Tongue (tissue), 2 donors: ENCODE results near the gene RTTN. TPM values are rescaled to one million over a fixed set of nuclear protein-coding genes. Genes with fewer than 3 reads are reported as not detected.
"Not testable (repeated sequence)": the region's sequence is repeated elsewhere in the genome, so short reads cannot be mapped to it uniquely, and the experiment has no call there.

Experiments used
- DNase-seq: peaks from one replicate; pipeline ENCODE4 v3.0.0-alpha.2; 2015
- total RNA-seq: library from RNA; depleted of rRNA; stranded (reverse); fragments of >200 nt; gene quantifications from one replicate; pipeline ENCODE4 v1.2.3, GENCODE V29; 2014

Gene RTTN
- total RNA-seq, 1 donor from 2014 or later: 32.6 TPM

DNA sequence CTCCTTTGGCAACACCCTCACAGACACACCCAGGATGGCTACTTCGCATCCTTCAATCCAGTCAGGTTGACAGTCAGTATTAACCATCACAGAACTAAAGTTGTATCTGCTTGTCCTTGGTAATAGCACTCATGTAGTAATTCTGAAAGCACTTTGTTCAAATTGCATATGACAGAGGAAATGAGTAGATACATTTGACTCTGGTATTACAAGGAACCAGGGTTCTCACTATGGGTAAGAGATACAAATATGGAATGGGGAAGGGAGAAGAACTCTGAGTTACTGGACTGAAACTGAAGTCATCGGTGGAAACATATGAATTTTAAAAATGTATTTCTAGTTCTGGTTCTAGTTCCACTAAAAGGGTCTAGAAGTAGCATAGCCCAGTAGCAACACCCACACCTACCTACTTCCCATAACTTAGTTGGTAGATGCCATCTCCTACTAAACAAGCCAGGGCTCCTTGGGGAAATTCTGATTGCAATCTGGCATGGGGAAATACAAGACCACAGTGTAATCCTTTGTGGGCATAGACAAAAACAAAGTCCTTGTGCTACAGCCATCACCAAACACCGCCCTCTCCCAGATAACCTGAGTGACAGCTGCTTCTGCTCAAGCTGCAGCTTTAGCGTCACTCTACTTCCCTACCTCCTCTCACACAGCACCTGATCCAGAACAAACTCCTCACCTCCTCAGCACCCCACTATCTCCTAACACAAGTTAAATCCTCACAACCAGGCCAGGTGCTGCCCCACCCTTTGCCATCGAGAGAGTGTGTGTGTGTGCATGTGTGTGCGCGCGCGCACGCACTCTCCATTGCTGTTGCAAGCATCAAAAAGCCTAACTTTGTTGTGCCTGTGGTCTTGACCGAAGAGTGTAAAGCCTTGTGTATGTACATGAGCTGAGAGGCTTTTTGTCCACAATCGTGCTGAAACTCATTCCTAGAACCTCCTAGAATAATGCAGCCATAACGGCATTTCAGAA is 226.5 kb downstream of the RTTN start:
- no peak for DNase-seq

- not testable (repeated sequence) for DNase-seq
These were observed 230.2 kb downstream of the RTTN start for GRCh38 chr18:69975294-69975693.

- no peak for DNase-seq
These were observed 231.1 kb downstream of the RTTN start for GRCh38 chr18:69974365-69974764.

DNA sequence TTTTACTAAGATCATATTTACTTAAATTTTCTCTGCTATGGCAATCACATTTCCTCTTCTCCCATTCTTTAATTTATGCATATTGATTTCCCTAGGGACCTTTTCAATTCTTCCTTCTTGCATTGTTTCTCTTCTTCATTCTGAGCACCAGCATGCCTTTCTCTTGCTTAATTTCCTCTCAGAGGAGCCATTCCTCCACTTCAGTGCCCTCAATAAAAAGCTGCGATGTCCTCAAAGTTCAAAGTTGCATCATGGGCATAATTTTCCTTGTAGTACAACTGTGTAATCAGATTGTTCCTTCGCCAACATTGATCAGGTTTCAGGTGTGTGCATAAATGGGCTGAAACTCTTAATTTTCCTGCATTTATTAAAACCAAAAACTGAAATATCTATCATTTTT is 236.0 kb downstream of the RTTN start:
- no peak for DNase-seq

DNA sequence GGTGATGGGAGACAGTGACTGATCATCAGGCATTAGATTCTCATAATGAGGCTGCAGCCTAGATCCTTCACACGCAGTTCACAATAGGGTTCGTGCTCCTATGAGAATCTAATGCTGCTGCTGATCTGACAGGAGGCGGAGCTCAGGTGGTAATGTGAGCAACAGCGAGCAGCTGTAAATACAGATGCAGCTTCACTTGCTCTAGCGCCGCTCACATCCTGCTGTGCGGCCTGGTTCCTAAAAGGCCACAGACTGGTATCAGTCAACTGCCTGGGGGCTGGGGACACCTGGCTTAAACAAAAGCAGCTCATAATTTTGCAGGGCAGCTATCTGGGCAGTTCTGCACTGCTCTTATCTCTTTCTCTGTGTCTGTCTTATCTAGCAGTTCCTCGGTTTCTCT is 237.4 kb downstream of the RTTN start:
- DNase-seq: no peak

DNA sequence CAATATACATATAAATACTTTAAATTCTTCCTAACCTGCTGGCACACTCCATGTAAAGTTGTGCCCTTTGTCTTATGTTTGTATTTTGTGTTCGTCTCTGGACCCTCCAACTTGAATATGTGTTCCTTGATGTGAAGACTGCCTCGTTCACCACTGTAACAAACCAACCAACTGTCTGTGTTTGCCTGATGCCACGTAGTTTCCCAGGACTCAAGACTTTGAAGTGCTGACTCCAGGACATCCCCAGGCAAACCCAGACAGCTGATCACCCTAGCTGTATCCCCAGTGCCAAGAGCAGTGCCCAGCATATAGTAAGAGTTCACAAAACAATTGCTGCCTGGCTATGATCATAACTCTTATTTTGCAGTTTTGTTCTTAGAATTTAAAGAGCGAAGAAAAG is 242.3 kb downstream of the RTTN start:
- DNase-seq: no peak

- no peak for DNase-seq
These were observed 243.8 kb downstream of the RTTN start for GRCh38 chr18:69961718-69962117.

DNA sequence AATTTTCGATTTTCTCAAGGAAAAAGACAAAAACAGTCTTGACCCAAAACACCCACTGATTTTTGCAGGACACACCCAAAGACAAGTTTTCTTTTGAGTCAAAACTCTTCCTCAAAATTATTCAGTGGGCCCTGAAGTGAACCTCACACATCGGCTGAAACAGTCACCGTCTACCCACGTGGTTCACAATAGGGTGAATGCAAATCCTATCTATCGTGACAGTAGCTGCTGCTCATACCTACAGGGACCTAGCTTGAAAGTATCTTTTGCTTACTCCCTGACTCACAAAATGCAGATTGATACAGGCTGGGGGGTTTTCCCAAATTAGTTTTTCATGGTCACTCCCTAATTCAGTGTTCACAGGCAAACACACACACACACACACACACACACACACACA is 247.1 kb downstream of the RTTN start:
- no peak for DNase-seq

DNA sequence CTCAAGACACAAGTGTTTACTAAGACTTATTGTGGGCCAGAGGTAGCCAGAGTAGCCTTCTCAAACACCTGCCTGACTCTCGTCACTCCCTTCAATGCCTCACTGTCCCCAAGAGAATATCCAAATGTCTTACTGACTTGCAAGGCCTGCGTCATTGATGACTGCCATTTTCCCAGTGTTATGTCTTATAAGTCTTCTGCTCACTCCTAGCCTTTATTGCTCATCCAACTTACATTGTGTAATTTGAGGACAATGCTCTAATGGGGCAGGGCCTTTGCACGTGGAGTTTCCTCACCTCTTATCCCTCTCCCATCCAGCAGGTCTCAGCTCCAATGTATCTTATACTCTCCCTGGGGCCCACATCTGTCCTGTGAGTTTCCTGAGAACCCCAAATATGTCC is 247.7 kb downstream of the RTTN start:
- DNase-seq: no peak

DNA sequence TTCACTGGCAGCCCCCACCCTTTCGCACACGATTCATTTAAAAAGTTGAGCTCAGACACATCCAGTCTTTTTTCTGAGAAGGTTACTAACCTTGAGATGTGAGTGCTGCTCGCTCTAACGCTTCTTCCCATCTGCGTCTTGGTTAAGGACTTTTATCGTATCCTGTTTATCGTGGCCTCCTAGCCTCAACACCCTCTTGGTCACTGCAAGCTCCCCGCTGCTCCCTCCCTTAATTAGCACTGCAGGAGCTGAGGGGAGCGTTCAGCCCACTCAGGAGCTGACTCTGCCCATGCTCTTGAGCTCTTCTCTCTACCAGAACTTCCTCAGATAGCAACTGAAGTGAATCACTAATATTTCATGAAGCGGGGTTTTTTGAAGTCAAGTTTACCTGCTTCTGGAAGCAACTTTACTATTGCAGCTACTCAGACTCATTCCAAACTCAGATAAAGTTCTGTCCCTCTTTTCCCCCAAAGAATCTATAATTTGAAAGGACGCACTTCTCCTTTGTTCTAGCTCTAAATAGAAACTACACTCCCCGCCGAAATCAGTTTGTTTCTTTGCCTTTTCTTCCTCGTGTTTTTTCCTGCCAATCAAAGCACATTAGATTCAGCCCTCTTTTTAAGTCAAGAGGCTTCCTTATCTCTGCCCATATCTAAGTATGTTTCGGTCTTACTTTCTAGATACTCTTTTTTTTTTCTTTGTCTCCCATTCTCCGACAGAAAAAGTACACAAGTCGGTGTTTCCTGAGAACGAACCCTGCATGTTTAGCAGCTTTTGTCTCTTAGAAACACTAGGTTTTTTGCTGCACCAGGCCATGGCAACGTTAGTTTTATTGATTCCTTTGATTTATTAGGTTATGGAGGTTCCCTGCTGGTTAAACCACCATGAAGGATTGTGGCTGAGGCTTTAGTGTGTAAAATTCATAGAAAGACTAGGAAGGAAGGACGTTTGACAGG is 248.5 kb downstream of the RTTN start:
- no peak for DNase-seq

DNA sequence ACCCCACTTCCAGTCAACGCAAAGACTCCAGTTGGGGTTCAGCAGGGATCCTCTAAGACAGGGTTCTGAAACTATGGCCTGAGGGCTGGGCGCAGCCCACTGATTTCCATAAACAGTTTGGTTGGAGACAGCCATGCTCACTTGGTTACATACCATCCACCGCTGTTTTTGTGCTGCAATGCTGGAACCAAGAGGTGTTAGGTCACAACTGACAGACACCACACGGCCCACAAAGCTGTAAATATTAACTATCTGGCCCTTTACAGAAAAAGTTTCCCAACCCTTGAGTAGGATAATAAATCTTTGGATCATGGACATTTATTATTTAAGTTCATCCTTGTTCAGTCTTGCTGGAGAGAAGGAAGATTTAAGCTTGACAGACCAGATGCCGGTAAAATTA is 249.4 kb downstream of the RTTN start:
- no peak for DNase-seq

DNA sequence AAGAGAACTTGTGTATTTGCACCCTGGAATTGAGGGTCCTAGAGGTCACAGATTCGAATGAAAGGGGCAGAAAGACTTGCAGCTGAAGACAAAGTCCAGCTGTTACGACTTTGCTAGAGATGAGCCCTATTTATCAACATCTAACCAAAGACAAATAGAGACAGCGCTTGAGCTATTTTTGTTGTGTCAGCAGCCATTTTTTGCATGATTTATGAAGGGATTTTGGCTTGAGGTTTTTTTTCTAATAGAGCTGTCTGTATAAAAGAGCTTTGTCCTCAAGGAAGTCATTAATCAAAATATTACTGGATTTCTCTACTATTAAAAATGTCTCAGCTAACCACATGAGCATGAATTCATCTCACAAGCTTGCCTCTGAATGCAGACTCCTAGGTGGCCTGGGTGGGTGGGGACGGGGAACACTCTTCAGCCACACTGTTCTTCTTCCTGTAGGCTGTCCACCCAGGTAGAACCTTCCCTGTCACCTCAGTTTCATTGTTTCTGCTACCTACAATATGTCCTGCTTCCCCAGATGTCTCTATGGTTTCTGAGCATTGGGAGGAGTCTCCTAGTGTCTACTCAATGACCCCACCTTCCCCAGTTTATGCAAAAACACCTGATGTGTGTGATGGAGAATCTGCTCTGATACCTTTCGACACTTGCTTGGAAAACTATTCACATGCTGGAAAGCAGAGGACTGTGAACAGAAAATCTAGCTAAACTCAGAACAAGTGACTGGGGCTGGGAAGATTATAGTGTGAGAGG is 250.6 kb downstream of the RTTN start:
- no peak for DNase-seq

- no peak for DNase-seq
These were observed 252.3 kb downstream of the RTTN start for GRCh38 chr18:69953191-69953590.

Other genes starting within 250 kb of the RTTN start
- gene SOCS6, start 83.4 kb upstream of the RTTN start, total RNA-seq: 30.3 TPM